ENCODE measurements around the gene TPD52L3. TPM values are rescaled to one million over a fixed set of nuclear protein-coding genes. Genes with fewer than 3 reads are reported as not detected.

TPD52L3 gene
- total RNA-seq, 1 donor from 2014 or later: not detected

DNA sequence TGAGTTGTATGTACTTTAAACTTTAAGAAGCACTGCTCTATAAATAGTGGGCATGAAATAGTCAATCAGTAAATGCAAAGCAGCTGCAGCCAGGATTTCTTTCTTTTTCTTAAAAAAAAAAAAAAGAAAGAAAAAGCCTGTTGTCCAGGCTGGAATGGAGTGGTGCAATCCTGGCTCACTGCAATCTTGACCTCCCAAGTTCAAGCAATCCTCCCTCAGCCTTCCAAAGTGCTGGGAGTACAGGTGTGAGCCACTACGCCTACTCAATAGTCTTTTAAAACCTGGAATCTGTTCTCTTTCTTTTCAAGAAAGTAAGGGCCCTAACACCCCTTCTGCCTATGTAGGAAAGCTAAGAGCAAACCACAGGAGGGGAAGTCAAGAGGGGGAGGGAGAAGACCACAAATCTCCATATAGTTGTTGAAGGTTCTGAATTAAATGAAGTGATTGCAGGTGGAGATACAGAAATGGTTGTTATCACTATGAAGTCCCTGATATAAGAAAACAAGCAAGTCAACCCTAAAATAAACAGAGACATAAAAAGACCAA lies 20.6 kb upstream of the TPD52L3 start:
- DNase-seq (ENCODE audit: low read depth, low spot score): no peak
- H3K4me1 Mint-ChIP-seq: no peaks in the 10 kb centered on the region
- TF ChIP-seq CTCF (conservative IDR thresholded peaks at IDR 0.05): no peak
- no peaks in the 10 kb centered on the region for H3K9me3 Mint-ChIP-seq
- no peak overlapping the region for H3K4me3 Mint-ChIP-seq
- no peak overlapping the region for H3K27ac Mint-ChIP-seq (ENCODE audit: unreplicated experiment)
- H3K36me3 Mint-ChIP-seq (ENCODE audit: low read depth): no peaks in the 10 kb centered on the region
- peaks cover 16% of the 10 kb centered on the region for H3K27me3 Mint-ChIP-seq (ENCODE audit: low read depth)

GRCh38 chr9:6330958-6331634 lies 2.9 kb downstream of the TPD52L3 start:
- H3K4me3 Mint-ChIP-seq: no peak overlapping the region
- no peaks in the 10 kb centered on the region for H3K4me1 Mint-ChIP-seq
- TF ChIP-seq CTCF (conservative IDR thresholded peaks at IDR 0.05): no peak
- no peak overlapping the region for H3K27ac Mint-ChIP-seq (ENCODE audit: unreplicated experiment)
- no peaks in the 10 kb centered on the region for H3K36me3 Mint-ChIP-seq (ENCODE audit: low read depth)
- DNase-seq (ENCODE audit: low read depth, low spot score): no peak
- H3K9me3 Mint-ChIP-seq: peaks cover 8% of the 10 kb centered on the region
- peaks cover 15% of the 10 kb centered on the region for H3K27me3 Mint-ChIP-seq (ENCODE audit: low read depth)

DNA sequence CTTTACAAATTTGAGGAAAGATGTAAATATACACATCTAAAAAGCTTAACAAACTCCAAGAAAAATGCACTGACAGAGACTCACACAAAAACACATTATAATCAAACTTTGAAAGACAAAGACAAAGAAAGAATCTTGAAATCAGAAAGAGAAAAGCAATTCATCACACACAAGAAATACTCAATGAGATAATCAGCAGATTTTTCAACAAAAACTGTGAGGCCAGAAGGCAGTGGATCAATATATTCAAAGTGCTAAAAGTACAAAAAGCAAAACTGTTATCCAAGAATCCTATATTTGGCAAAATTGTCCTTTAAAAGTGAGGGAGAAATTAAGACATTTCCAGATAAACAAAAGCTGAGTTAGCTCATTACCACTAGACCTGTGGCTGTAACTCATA lies 6.1 kb downstream of the TPD52L3 start:
- Mint-ChIP-seq H3K36me3 (ENCODE audit: low read depth) (no peaks in the 10 kb centered on the region), H3K9me3 (peaks cover 15% of the 10 kb centered on the region)
- no peak for DNase-seq (ENCODE audit: low read depth, low spot score)

GRCh38 chr9:6348766-6349165 lies 20.6 kb downstream of the TPD52L3 start:
- Mint-ChIP-seq H3K27me3 (ENCODE audit: low read depth) (peaks cover 35% of the 10 kb centered on the region), H3K4me3 (no peak overlapping the region), H3K27ac (ENCODE audit: unreplicated experiment) (no peak overlapping the region), H3K4me1 (no peaks in the 10 kb centered on the region), H3K36me3 (ENCODE audit: low read depth) (no peaks in the 10 kb centered on the region), H3K9me3 (peaks cover 3% of the 10 kb centered on the region)
- no peak for TF ChIP-seq CTCF (conservative IDR thresholded peaks at IDR 0.05)
- no peak for DNase-seq (ENCODE audit: low read depth, low spot score)

More for the DNA sequence above, 6.1 kb downstream of the TPD52L3 start:
- no peak overlapping the region for H3K27ac Mint-ChIP-seq (ENCODE audit: unreplicated experiment)
- no peaks in the 10 kb centered on the region for H3K4me1 Mint-ChIP-seq
- TF ChIP-seq CTCF (conservative IDR thresholded peaks at IDR 0.05): no peak
- peaks cover 19% of the 10 kb centered on the region for H3K27me3 Mint-ChIP-seq (ENCODE audit: low read depth)
- H3K4me3 Mint-ChIP-seq: no peak overlapping the region

- Mint-ChIP-seq H3K4me1 (no peaks in the 10 kb centered on the region), H3K4me3 (no peak overlapping the region), H3K27ac (ENCODE audit: unreplicated experiment) (no peak overlapping the region), H3K9me3 (peaks cover 3% of the 10 kb centered on the region), H3K36me3 (ENCODE audit: low read depth) (no peaks in the 10 kb centered on the region), H3K27me3 (ENCODE audit: low read depth) (peaks cover 23% of the 10 kb centered on the region)
- TF ChIP-seq CTCF (conservative IDR thresholded peaks at IDR 0.05): no peak
- no peak for DNase-seq (ENCODE audit: low read depth, low spot score)
Observed at GRCh38 chr9:6351737-6352136, 23.6 kb downstream of the TPD52L3 start.
